ENCODE data around the gene KCNH1.

KCNH1 gene

GRCh38 chr1:210635108-210635507 lies 498.8 kb downstream of the KCNH1 start:
- Mint-ChIP-seq H3K36me3 (ENCODE audit: low read depth) (no peaks in the 10 kb centered on the region), H3K4me3 (no peak overlapping the region), H3K4me1 (ENCODE audit: low read depth) (no peaks in the 10 kb centered on the region), H3K27me3 (no peaks in the 10 kb centered on the region), H3K9me3 (no peaks in the 10 kb centered on the region), H3K27ac (no peak overlapping the region)
- intact Hi-C loops (cut with micrococcal nuclease): no loop called here

- Mint-ChIP-seq H3K27me3 (no peaks in the 10 kb centered on the region), H3K4me1 (ENCODE audit: low read depth) (no peaks in the 10 kb centered on the region), H3K4me3 (no peak overlapping the region), H3K27ac (no peak overlapping the region), H3K36me3 (ENCODE audit: low read depth) (no peaks in the 10 kb centered on the region), H3K9me3 (no peaks in the 10 kb centered on the region)
- intact Hi-C loops (cut with micrococcal nuclease): no loop called here
Observed at GRCh38 chr1:210633636-210634035, 500.3 kb downstream of the KCNH1 start.

GRCh38 chr1:210633140-210633539 lies 500.8 kb downstream of the KCNH1 start:
- H3K27ac Mint-ChIP-seq: no peak overlapping the region
- no peak overlapping the region for H3K4me3 Mint-ChIP-seq
- intact Hi-C loops (cut with micrococcal nuclease): no loop called here
- H3K36me3 Mint-ChIP-seq (ENCODE audit: low read depth): no peaks in the 10 kb centered on the region
- H3K27me3 Mint-ChIP-seq: no peaks in the 10 kb centered on the region
- no peaks in the 10 kb centered on the region for H3K4me1 Mint-ChIP-seq (ENCODE audit: low read depth)
- no peaks in the 10 kb centered on the region for H3K9me3 Mint-ChIP-seq

GRCh38 chr1:210631399-210631798 lies 502.5 kb downstream of the KCNH1 start:
- Mint-ChIP-seq H3K36me3 (ENCODE audit: low read depth) (no peaks in the 10 kb centered on the region), H3K4me3 (no peak overlapping the region), H3K4me1 (ENCODE audit: low read depth) (no peaks in the 10 kb centered on the region), H3K27ac (no peak overlapping the region), H3K27me3 (no peaks in the 10 kb centered on the region), H3K9me3 (no peaks in the 10 kb centered on the region)
- intact Hi-C loops (cut with micrococcal nuclease): no loop called here

- Mint-ChIP-seq H3K27ac (no peak overlapping the region), H3K27me3 (no peaks in the 10 kb centered on the region), H3K4me3 (no peak overlapping the region), H3K36me3 (ENCODE audit: low read depth) (no peaks in the 10 kb centered on the region), H3K9me3 (no peaks in the 10 kb centered on the region), H3K4me1 (ENCODE audit: low read depth) (no peaks in the 10 kb centered on the region)
- intact Hi-C loops (cut with micrococcal nuclease): no loop called here
Observed at GRCh38 chr1:210629276-210629675, 504.7 kb downstream of the KCNH1 start.

GRCh38 chr1:210627755-210628154 lies 506.2 kb downstream of the KCNH1 start:
- H3K4me1 Mint-ChIP-seq (ENCODE audit: low read depth): no peaks in the 10 kb centered on the region
- intact Hi-C loops (cut with micrococcal nuclease): no loop called here
- H3K4me3 Mint-ChIP-seq: no peak overlapping the region
- H3K36me3 Mint-ChIP-seq (ENCODE audit: low read depth): no peaks in the 10 kb centered on the region
- H3K9me3 Mint-ChIP-seq: no peaks in the 10 kb centered on the region
- no peak overlapping the region for H3K27ac Mint-ChIP-seq
- no peaks in the 10 kb centered on the region for H3K27me3 Mint-ChIP-seq

All from dendritic cell treated with granulocyte-macrophage colony-stimulating factor and Interleukin-4, amounts not matched to agents 40 ng/mL and 50 ng/mL, for 4 days (primary cell).